Epithelial cell of esophagus (primary cell): ENCODE data around the gene LARP4B.

Source experiments
- DNase-seq: peaks from one replicate; pipeline ENCODE4 v3.0.0; 2010; ENCODE audit warnings: low read depth
- H3K4me3 ChIP-seq: 2 replicates; pipeline ENCODE4 v1.5.1; 2011; ENCODE audit warnings: mild to moderate bottlenecking, low read length, control low read depth
- TF ChIP-seq, protein P1 (sequence below): IDR thresholded peaks from 2 replicates; pipeline ENCODE4 v1.5.1; 2011; ENCODE audit warnings: low read depth, mild to moderate bottlenecking, low read length, control low read depth, inconsistent platforms; ENCODE audit not compliant: insufficient read depth; ENCODE audit errors: missing control alignments

The LARP4B gene

DNA sequence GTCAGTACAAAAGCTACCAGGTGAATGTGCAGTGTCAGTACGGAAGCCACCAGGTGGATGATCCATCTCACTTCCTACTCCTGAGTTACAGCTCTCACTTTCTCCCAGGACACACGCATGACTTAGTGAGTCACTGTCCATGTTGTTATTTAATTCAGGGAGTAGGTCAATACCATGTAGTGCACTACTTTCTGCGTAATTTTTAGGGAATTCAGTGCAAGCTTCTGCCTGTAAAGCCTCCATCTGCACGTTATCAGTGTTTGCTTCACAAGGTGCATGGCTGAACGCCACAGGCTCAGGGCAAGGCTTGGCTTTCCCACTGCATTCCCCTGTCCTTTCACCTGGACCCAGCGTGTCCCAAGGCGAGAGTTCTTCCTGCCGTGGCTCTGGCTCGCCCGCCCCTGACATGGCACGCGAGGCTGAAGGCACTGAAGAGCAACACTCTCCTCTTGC lies 59.5 kb downstream of the LARP4B start:
- DNase-seq: peak; percentile 22
- TF ChIP-seq, protein P1, sequence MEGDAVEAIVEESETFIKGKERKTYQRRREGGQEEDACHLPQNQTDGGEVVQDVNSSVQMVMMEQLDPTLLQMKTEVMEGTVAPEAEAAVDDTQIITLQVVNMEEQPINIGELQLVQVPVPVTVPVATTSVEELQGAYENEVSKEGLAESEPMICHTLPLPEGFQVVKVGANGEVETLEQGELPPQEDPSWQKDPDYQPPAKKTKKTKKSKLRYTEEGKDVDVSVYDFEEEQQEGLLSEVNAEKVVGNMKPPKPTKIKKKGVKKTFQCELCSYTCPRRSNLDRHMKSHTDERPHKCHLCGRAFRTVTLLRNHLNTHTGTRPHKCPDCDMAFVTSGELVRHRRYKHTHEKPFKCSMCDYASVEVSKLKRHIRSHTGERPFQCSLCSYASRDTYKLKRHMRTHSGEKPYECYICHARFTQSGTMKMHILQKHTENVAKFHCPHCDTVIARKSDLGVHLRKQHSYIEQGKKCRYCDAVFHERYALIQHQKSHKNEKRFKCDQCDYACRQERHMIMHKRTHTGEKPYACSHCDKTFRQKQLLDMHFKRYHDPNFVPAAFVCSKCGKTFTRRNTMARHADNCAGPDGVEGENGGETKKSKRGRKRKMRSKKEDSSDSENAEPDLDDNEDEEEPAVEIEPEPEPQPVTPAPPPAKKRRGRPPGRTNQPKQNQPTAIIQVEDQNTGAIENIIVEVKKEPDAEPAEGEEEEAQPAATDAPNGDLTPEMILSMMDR: no peak
- H3K4me3 ChIP-seq: no peak overlapping the region

DNA sequence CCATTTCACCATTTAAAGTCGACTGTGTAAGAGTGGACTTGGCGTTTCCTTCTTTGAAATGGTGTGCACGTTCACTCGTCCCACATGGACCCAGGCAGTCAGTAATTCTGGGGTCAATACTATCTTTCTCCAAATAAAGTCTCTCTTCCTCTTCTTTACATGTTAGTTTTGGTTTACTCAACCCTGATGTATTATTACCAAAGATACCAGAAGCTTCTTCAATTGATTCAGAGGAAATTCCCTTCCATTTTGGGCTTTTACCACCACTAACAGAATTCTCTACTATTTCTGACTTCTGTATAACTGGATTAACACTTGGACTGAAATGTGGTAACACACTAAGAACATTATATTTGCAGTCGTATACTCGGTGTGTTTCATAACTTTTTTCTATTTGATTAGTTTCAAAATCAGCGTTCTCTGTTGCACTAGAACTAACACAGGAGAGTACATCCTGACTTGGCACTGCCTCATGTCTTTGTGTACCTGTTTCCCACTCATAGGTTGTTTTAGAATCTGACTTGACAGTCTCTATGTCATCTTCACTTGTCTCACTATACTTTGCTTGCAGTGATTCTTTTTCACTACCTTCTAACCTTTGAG lies 60.8 kb downstream of the LARP4B start:
- no peak for DNase-seq
- no peak overlapping the region for H3K4me3 ChIP-seq
- TF ChIP-seq, protein P1: no peak

DNA sequence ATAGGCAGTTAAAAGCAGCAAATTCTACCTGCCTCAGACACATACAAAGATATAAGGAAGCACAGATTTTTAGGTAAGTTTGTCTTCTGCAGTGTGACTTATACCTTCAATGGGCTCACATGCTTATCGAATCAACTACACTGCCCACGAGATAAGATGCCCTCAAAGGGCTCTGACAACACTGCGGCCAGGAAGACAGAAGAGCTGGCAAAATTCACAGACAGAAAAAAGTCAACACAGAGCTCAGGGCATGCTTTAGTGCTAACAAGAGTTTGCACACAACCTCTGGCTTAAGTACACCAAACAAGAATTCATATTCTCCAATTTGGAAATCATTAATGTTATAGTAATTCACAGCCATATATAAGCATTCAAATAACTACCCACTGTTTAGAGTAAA lies 62.3 kb downstream of the LARP4B start:
- TF ChIP-seq, protein P1: no peak
- no peak overlapping the region for H3K4me3 ChIP-seq
- DNase-seq: no peak

DNA sequence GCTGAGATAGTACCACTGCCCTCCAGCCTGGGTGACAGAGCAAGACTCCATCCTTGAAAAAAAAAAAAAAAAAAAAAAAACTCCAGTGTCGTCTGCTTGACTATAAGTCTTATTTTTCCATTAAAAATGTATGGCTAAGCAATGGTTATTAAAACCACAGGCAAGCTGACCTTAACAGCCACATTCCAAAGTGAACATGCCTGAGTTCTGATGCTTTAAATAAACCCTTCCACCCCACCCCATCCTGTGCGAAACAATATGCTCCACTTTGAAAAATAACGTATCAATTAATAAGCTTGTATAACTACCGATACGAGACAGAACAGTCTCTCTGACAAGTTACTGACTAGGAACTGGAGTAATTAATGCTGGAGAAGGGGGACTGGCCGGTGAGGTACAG lies 63.7 kb downstream of the LARP4B start:
- TF ChIP-seq, protein P1: no peak
- DNase-seq: no peak
- H3K4me3 ChIP-seq: no peak overlapping the region

DNA sequence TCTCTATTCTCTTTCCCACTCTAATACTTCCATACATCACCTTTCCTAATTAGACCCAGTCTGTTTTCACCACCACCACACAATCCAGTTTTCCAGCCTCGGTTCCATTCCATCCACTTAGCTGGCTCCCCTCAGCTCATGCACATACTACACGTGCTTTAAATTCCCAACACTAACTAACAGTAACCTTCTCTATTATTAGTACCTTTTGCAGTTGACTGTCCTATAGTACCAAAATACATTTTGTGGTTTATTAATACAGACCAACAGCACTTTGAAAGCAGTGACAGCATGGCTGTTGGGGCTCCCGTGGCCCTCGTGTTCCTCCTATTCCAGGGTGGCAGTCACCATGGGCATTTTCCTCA lies 64.9 kb downstream of the LARP4B start:
- no peak overlapping the region for H3K4me3 ChIP-seq
- no peak for DNase-seq
- TF ChIP-seq, protein P1: no peak

DNA sequence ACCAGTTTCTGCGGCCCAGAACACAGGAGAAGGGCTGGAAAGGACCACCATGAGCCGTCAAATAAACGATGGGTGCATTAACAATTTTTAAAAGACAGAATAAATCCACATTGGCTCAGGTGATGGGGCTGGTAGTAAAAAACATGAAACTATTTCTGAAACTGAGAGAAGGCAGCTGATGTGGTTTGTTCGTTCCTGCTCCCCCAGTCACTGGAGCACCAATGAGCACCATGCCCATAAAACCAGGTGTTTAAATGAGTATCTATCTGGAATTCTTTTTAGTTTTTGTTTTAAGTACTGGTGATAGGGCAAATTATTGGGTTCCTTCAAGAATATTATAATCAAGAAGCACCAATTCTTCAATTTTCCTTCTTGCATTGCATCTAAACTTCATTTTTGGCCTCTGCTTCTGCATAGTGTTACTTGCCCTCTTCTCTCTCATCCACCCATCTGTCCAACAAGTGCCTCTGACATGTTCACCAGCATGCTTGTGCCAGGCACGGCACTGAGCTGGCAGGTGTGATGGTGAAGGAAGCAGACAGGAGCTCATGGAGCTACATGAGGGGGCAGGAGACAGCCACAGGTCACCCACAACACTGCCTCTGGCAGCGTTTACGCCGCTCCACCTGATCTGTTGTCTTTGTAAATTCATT lies 65.5 kb downstream of the LARP4B start:
- no peak overlapping the region for H3K4me3 ChIP-seq
- DNase-seq: no peak
- TF ChIP-seq, protein P1: no peak

DNA sequence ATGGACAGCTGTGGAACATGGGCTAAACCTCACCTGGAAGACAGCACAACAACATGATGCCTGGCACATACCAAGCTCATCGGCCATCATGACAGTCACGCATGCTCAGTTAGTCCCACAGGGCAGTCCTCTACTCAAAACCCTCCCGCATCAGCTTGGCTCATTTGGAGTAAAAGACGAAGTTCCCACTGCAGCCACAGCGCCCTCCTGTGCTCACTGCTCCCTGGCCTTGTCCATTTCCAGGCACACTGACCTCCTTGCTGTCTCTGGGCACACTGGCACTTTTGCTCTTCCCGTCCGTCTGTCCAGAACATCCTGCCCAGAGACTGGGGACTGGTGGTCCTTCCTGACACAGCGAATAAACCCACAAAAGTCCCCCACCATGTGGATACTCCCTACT lies 66.2 kb downstream of the LARP4B start:
- no peak for DNase-seq
- TF ChIP-seq, protein P1: no peak

More for the DNA sequence above, 66.2 kb downstream of the LARP4B start:
- no peak overlapping the region for H3K4me3 ChIP-seq
